Upper lobe of left lung (tissue), 6 donors: ENCODE data around the gene DNAH17. TPM values are rescaled to one million over a fixed set of nuclear protein-coding genes. Genes with fewer than 3 reads are reported as not detected.

Experiments
- ATAC-seq, 2 donors: fragments of 200-7000 bp; cut with Tn5 transposase; one replicate each; pipeline ENCODE4 v1.9.1; 2022; ENCODE audit warnings: mild to moderate bottlenecking in 2 of 2, moderate library complexity in 2 of 2; ENCODE audit not compliant: low FRiP score in 2 of 2
- DNase-seq, 2 donors: peaks; one replicate each; pipeline ENCODE4 v3.0.0-alpha.2; 2019 to 2020
- H3K27ac ChIP-seq, 4 donors: fragments of 200-600 bp; sonication (generic); one replicate each; pipeline ENCODE4 v1.5.1; 2016 to 2019
- H3K27me3 ChIP-seq, 4 donors: fragments of 200-600 bp; sonication (generic); one replicate each; pipeline ENCODE4 v1.5.1; 2017 to 2019
- H3K36me3 ChIP-seq, 4 donors: fragments of 200-600 bp; sonication (generic); one replicate each; pipeline ENCODE4 v1.5.1; 2016 to 2019
- H3K4me1 ChIP-seq, 4 donors: fragments of 200-600 bp; sonication (generic); one replicate each; pipeline ENCODE4 v1.5.1; 2018 to 2019
- H3K4me3 ChIP-seq, 4 donors: fragments of 200-600 bp; sonication (generic); one replicate each; pipeline ENCODE4 v1.5.1; 2017 to 2019; ENCODE audit warnings: mild to moderate bottlenecking in 2 of 4, moderate library complexity in 1 of 4
- H3K9me3 ChIP-seq, 4 donors: fragments of 200-600 bp; sonication (generic); one replicate each; pipeline ENCODE4 v1.5.1; 2018 to 2019
- EP300 ChIP-seq, 4 donors: sonication (generic); formaldehyde crosslinking; IDR thresholded peaks; one replicate each; pipeline ENCODE4 v1.5.1; 2017; ENCODE audit warnings: antibody characterized with exemption in 4 of 4, control low read depth in 2 of 4
- POLR2A ChIP-seq, 4 donors: fragments of 450-650 bp; IDR thresholded peaks; one replicate each; pipeline ENCODE4 v1.5.1; 2016 to 2017; ENCODE audit warnings: antibody characterized with exemption in 4 of 4, mild to moderate bottlenecking in 2 of 4
- POLR2AphosphoS5 ChIP-seq, 2 donors: sonication (generic); formaldehyde crosslinking; IDR thresholded peaks; one replicate each; pipeline ENCODE4 v1.5.1; 2017; ENCODE audit warnings: antibody characterized with exemption in 2 of 2
- WGBS, 2 donors: methylation state at CpG; one replicate each; pipeline ENCODE4 v1.1.5; 2017 to 2018; 5-methylcytosine and 5-hydroxymethylcytosine counted together
- total RNA-seq, 6 donors: library from RNA; depleted of rRNA in 4 of 6; stranded (reverse); fragments of >200 nt in 4 of 6; gene quantifications; one replicate each; pipeline versions ENCODE4 v1.1.0 to v1.2.1, GENCODE V29; 2016 to 2021
- TF ChIP-seq, protein P1 (sequence below), 6 experiments: fragments of 450-650 bp in 4 of 6; fragments of 200-600 bp in 2 of 6; sonication (generic) in 2 of 6; IDR thresholded peaks; one replicate each; pipeline ENCODE4 v1.5.1; 2016 to 2019; ENCODE audit warnings: antibody characterized with exemption in 6 of 6
- donor health status: DM: no; HTN: no; CAD: no; lungs with moderate emphysema.
- donor health status: DM: no; HTN: yes; CAD: no; lungs with severe emphysema.

The DNAH17 gene
- total RNA-seq, 6 donors from 2014 or later: 2.0 to 21.0 (median 3.7) TPM

DNA sequence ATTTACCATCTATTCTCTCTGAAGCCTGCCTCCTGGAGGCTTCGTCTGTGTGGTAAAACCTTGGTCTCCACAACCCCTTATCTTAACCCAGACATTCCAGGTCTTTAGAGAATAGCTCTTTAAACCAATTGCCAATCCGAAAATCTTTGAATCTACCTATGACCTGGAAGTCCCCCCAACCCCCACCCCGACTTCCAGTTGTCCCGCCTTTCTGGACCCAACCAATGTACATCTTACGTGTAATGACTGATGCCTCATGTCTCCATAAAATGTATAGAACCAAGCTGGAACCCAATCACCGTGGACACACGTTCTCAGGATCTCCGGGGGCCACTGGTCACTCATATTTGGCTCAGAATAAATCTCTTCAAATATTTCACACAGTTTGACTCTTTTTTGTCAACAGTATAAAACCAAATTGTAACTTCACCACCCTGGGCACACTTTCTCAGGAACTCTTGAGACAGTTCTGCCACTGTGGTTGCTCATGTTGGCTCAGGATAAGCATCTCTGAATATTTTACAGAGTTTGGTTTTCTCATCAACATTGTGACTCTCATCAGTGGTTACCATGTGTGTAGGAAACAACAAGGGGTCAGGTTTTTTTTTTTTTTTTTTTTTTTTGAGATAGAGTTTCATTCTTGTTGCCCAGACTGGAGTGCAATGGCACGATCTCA is 18.1 kb upstream of the DNAH17 start:
- DNase-seq: no peak
- Histone ChIP-seq H3K9me3 (no peaks in the 10 kb centered on the region), H3K4me3 (no peak overlapping the region), H3K36me3 (no peaks in the 10 kb centered on the region), H3K4me1 (peaks cover 15 to 34% (median 22%) of the 10 kb centered on the region in 4 donors), H3K27ac (no peak overlapping the region), H3K27me3 (no peaks in the 10 kb centered on the region)
- no peak for ATAC-seq
- no peak for TF ChIP-seq POLR2AphosphoS5 (IDR thresholded peaks at IDR 0.05)
- TF ChIP-seq, protein P1, sequence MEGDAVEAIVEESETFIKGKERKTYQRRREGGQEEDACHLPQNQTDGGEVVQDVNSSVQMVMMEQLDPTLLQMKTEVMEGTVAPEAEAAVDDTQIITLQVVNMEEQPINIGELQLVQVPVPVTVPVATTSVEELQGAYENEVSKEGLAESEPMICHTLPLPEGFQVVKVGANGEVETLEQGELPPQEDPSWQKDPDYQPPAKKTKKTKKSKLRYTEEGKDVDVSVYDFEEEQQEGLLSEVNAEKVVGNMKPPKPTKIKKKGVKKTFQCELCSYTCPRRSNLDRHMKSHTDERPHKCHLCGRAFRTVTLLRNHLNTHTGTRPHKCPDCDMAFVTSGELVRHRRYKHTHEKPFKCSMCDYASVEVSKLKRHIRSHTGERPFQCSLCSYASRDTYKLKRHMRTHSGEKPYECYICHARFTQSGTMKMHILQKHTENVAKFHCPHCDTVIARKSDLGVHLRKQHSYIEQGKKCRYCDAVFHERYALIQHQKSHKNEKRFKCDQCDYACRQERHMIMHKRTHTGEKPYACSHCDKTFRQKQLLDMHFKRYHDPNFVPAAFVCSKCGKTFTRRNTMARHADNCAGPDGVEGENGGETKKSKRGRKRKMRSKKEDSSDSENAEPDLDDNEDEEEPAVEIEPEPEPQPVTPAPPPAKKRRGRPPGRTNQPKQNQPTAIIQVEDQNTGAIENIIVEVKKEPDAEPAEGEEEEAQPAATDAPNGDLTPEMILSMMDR (IDR thresholded peaks at IDR 0.05): no peak
- TF ChIP-seq POLR2A (IDR thresholded peaks at IDR 0.05): no peak
- no peak for TF ChIP-seq EP300 (IDR thresholded peaks at IDR 0.05)
- WGBS, 2 donors: 92 to 94% methylated on average over 9 of the region's 9 CpGs

DNA sequence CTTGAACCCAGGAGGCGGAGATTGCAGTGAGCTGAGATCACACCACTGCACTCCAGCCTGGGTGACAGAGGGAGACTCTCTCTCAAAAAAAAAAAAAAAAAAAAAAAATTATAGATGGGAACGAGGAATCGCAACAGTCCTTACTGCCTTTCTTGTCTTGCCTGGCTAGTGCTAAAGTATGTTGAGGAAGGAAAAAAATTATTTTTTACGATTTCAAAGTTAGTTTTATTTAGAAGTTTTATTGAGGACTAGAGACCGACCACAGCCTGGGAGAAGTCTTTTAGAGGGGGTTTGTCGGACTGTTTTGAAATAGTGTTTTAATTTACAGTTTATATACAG is 15.8 kb upstream of the DNAH17 start:
- peaks cover 15 to 33% (median 20%) of the 10 kb centered on the region in 4 donors for H3K4me1 ChIP-seq
- H3K36me3 ChIP-seq: no peaks in the 10 kb centered on the region
- H3K27ac ChIP-seq: peak overlapping the region; percentile 75 to 87 (median 76)
- ATAC-seq (peak in 1 of 2 donors; percentile 11), DNase-seq (no peak)
- no peaks in the 10 kb centered on the region for H3K27me3 ChIP-seq
- WGBS, 2 donors: 77 to 87% methylated on average over 6 of the region's 6 CpGs
- TF ChIP-seq POLR2A (IDR thresholded peaks at IDR 0.05) (no peak), EP300 (IDR thresholded peaks at IDR 0.05) (no peak), POLR2AphosphoS5 (IDR thresholded peaks at IDR 0.05) (no peak)
- TF ChIP-seq, protein P1 (IDR thresholded peaks at IDR 0.05): no peak
- H3K4me3 ChIP-seq: no peak overlapping the region
- no peaks in the 10 kb centered on the region for H3K9me3 ChIP-seq

DNA sequence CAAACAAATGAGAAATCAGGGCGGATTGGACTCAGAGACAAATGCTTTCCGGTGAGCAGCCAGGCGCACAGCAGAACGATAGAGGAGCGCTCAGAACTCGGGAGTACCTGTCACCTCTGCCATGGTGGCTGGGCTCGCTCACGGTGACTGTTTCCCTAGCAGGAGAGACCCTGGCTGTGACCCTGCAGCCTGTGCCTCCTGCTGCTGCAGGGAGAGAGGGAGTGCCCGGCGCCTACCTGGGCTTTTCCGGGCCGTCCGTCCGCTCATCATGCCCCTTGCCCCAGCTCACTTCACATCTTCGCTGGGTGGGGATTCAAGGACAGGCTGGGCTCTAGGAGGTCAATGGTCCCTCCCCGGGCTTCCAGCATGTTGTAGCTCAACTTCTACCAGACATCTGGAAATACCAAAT is 14.1 kb upstream of the DNAH17 start:
- WGBS, 2 donors: 90 to 97% methylated on average over 16 of the region's 16 CpGs

DNA sequence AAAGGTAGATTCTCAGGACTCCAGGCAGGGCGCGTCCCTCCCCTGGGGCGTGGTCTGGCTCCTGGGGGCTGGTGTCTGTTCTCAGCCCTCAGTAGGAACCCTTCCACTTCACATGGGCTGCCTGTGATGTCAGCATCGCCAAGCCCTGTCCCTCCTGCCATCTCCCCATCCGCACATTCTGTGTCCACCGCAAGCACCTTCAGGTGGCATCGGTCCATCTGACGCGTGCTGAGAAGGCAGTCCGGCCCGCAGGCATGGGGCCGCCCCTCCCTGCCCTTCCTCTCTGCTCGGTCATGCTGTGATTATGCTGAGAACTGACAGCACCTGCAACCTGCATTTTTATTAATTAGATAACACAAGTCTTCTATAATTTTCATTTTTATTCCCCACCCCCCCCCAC is 12.7 kb upstream of the DNAH17 start:
- Histone ChIP-seq H3K27ac (no peak overlapping the region), H3K36me3 (no peaks in the 10 kb centered on the region), H3K4me1 (peaks cover 15 to 25% (median 17%) of the 10 kb centered on the region in 4 donors), H3K9me3 (no peaks in the 10 kb centered on the region), H3K27me3 (no peaks in the 10 kb centered on the region), H3K4me3 (no peak overlapping the region)
- 87 to 92% methylated on average over 13 of the region's 13 CpGs for WGBS, 2 donors
- DNase-seq (no peak), ATAC-seq (no peak)
- TF ChIP-seq, protein P1 (IDR thresholded peaks at IDR 0.05): no peak
- no peak for TF ChIP-seq POLR2A (IDR thresholded peaks at IDR 0.05)
- TF ChIP-seq POLR2AphosphoS5 (IDR thresholded peaks at IDR 0.05): no peak
- TF ChIP-seq EP300 (IDR thresholded peaks at IDR 0.05): no peak

More for the DNA sequence above, 14.1 kb upstream of the DNAH17 start:
- Histone ChIP-seq H3K9me3 (no peaks in the 10 kb centered on the region), H3K4me1 (peaks cover 15 to 25% (median 17%) of the 10 kb centered on the region in 4 donors), H3K36me3 (no peaks in the 10 kb centered on the region), H3K27me3 (no peaks in the 10 kb centered on the region), H3K4me3 (no peak overlapping the region), H3K27ac (peak overlapping the region; percentile 75 to 87 (median 76))
- ATAC-seq: no peak
- no peak for TF ChIP-seq POLR2AphosphoS5 (IDR thresholded peaks at IDR 0.05)
- no peak for TF ChIP-seq EP300 (IDR thresholded peaks at IDR 0.05)
- TF ChIP-seq, protein P1 (IDR thresholded peaks at IDR 0.05): no peak
- no peak for TF ChIP-seq POLR2A (IDR thresholded peaks at IDR 0.05)
- DNase-seq: no peak
